NT2/D1 (cell line): Measurements from ENCODE around the gene BCL3.

Experiments
- DNase-seq: peaks from one replicate; pipeline ENCODE4 v3.0.0-alpha.2; 2011; ENCODE audit warnings: low read depth, low spot score
- H3K27me3 ChIP-seq: 2 replicates; pipeline ENCODE4 v1.6.0; 2011; ENCODE audit warnings: mild to moderate bottlenecking; ENCODE audit not compliant: insufficient read length, insufficient read depth
- H3K36me3 ChIP-seq: 2 replicates; pipeline ENCODE4 v1.6.1; 2011; ENCODE audit warnings: mild to moderate bottlenecking, low read length, mixed read lengths; ENCODE audit not compliant: insufficient read depth, insufficient read length
- H3K4me1 ChIP-seq: 2 replicates; pipeline ENCODE4 v1.5.1; 2011; ENCODE audit not compliant: insufficient read depth, insufficient read length
- H3K4me3 ChIP-seq: 2 replicates; pipeline ENCODE4 v1.5.1; 2011; ENCODE audit warnings: low read depth; ENCODE audit not compliant: insufficient read length
- H3K9ac ChIP-seq: 2 replicates; pipeline ENCODE4 v1.6.0; 2011; ENCODE audit warnings: low read depth; ENCODE audit not compliant: insufficient read length
- H3K9me3 ChIP-seq: 2 replicates; pipeline ENCODE4 v1.5.1; 2011; ENCODE audit warnings: mild to moderate bottlenecking, low read length; ENCODE audit not compliant: insufficient read depth
- SUZ12 ChIP-seq: IDR thresholded peaks from 2 replicates; pipeline ENCODE4 v1.6.1; 2011; ENCODE audit not compliant: insufficient read length, insufficient read depth; ENCODE audit errors: extremely low read depth
- YY1 ChIP-seq: IDR thresholded peaks from 2 replicates; pipeline ENCODE4 v1.6.1; 2011; ENCODE audit not compliant: insufficient read length, insufficient read depth
- ZNF274 ChIP-seq: IDR thresholded peaks from 2 replicates; pipeline ENCODE4 v1.6.1; 2011; ENCODE audit warnings: mild to moderate bottlenecking, low read depth, low read length

BCL3 gene

DNA sequence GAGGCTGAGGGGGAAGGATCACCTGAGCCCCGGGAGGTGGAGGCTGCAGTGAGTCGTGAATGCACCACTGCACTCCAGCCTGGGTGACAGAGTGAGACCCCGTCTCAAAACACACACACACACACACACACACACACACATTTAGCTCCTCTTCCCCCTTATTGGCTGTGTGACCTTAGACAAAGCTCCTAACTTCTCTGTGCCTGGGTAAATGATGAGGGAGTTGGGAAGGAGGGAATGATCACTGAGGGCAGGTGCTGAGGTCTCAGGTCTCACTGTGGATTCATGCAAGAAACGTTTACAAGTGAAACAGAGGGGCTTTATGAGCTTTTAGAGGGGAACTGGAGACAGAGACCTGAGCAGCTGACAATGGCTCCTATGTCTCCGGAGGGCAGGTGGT, 16.9 kb upstream of the BCL3 start:
- DNase-seq, result no peak
- H3K9me3 ChIP-seq, result no peaks in the 10 kb centered on the region
- peaks cover 2% of the 10 kb centered on the region for H3K4me1 ChIP-seq
- TF ChIP-seq ZNF274 (no peak), SUZ12 (no peak), YY1 (no peak)
- H3K9ac ChIP-seq, result no peak overlapping the region
- no peaks in the 10 kb centered on the region for H3K36me3 ChIP-seq
- no peak overlapping the region for H3K4me3 ChIP-seq
- no peaks in the 10 kb centered on the region for H3K27me3 ChIP-seq

- Histone ChIP-seq H3K9me3 (no peaks in the 10 kb centered on the region), H3K9ac (no peak overlapping the region)
- TF ChIP-seq SUZ12 (no peak), YY1 (no peak), ZNF274 (no peak)
Measured at GRCh38 chr19:44732235-44733014, 16.1 kb upstream of the BCL3 start.

DNA sequence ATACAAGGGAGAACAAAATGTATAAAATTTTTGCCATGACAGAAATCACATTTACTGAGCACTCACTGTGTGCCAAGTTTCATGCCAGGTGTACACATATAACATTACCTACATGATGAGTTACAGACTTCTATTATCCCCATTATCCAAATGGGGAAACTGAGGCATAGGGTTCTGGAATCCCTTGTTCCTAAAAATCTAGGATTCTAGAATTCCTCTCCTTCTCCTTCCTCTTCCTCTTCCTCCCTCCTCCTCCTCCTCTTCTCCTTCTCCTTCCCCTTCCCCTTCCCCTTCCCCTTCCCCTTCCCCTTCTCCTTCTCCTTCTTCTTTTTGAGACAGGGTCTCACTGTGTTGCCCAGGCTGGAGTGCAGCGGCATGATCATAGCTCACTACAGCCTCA, 14.2 kb upstream of the BCL3 start:
- DNase-seq, result no peak
- Histone ChIP-seq H3K36me3 (no peaks in the 10 kb centered on the region), H3K4me3 (no peak overlapping the region), H3K9me3 (no peaks in the 10 kb centered on the region), H3K27me3 (no peaks in the 10 kb centered on the region), H3K9ac (no peak overlapping the region), H3K4me1 (peaks cover 10% of the 10 kb centered on the region)
- TF ChIP-seq YY1 (no peak), ZNF274 (no peak), SUZ12 (no peak)

More at GRCh38 chr19:44732235-44733014, 16.1 kb upstream of the BCL3 start:
- Histone ChIP-seq H3K27me3 (no peaks in the 10 kb centered on the region), H3K4me3 (no peak overlapping the region), H3K4me1 (peaks cover 4% of the 10 kb centered on the region), H3K36me3 (no peaks in the 10 kb centered on the region)
- DNase-seq, result no peak

DNA sequence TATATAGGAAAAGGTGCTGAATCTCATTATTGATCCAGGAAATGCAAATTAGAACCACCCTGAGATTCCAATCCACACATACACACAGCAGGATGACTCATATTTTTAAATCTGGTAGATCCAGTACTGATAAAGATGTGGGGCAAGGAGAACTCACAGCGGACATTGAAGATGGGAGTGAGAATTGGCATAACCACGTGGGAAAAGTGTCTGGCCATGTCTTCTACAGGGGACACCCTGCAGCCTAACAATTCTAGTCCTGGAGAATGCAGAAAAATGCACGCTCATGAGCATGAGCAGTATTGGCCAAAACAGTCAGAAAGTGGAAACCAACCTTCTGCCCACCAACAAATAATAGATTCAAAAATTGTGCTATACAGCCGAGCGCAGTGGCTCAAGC, 13.5 kb upstream of the BCL3 start:
- Histone ChIP-seq H3K36me3 (no peaks in the 10 kb centered on the region), H3K4me1 (peaks cover 10% of the 10 kb centered on the region), H3K27me3 (no peaks in the 10 kb centered on the region), H3K4me3 (no peak overlapping the region), H3K9me3 (no peaks in the 10 kb centered on the region), H3K9ac (no peak overlapping the region)
- TF ChIP-seq YY1 (no peak), ZNF274 (no peak), SUZ12 (no peak)
- DNase-seq, result no peak

- no peak for DNase-seq
- H3K9ac ChIP-seq, result no peak overlapping the region
- TF ChIP-seq YY1, result no peak
- no peak for TF ChIP-seq ZNF274
- no peak for TF ChIP-seq SUZ12
Measured at GRCh38 chr19:44737238-44738071, 11.1 kb upstream of the BCL3 start.

DNA sequence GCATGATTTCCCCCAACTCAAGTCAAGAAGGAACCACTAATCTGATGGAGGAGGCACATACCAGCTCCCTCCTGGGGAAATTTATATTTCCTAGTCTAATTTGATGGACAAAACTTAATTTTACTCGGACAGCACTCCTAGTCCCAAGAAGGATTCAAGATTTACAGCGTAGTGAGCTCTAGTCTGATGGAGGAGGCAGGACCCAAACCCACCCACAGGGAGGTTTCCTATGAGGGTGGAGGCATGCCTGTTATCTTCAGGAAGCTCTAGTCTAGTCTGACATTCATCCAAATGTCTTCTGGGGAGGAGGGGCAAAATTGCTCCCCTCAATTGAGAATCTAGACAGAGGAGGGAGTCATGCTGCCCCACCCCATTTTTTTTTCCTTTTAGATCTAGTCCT, 10.4 kb upstream of the BCL3 start:
- DNase-seq, result no peak
- no peaks in the 10 kb centered on the region for H3K9me3 ChIP-seq
- no peaks in the 10 kb centered on the region for H3K27me3 ChIP-seq
- no peak for TF ChIP-seq SUZ12
- TF ChIP-seq ZNF274, result no peak
- TF ChIP-seq YY1, result no peak
- no peak overlapping the region for H3K9ac ChIP-seq
- H3K36me3 ChIP-seq, result no peaks in the 10 kb centered on the region
- H3K4me3 ChIP-seq, result no peak overlapping the region
- peaks cover 18% of the 10 kb centered on the region for H3K4me1 ChIP-seq

More at GRCh38 chr19:44737238-44738071, 11.1 kb upstream of the BCL3 start:
- Histone ChIP-seq H3K27me3 (no peaks in the 10 kb centered on the region), H3K9me3 (no peaks in the 10 kb centered on the region), H3K4me3 (no peak overlapping the region), H3K36me3 (no peaks in the 10 kb centered on the region), H3K4me1 (peaks cover 13% of the 10 kb centered on the region)
